Activated T-cell treated with anti-CD3 and anti-CD28 coated beads for 1 hour (primary cell): Measurements from ENCODE around the gene LRP11.
"Not testable (repeated sequence)": the region's sequence is repeated elsewhere in the genome, so short reads cannot be mapped to it uniquely, and the experiment has no call there.

ENCODE experiments used
- DNase-seq: peaks from one replicate; pipeline ENCODE4 v3.0.0-alpha.2; 2020; ENCODE audit warnings: low read depth

LRP11 gene

DNA sequence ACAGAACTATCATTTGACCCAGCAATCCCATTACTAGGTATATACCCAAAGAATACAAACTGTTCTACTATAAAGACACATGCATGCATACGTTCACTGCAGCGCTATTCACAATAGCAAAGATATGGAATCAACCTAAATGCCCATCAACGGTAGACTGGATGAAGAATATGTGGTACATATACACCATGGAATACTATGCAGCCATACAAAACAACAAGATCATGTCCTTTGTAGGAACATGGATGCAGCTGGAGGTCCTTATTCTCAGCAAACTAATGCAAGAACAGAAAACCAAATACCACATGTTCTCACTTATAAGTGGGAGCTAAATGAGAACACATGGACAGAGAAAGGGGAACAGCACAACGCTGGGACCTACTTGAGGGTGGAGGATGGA, 15.8 kb downstream of the LRP11 start:
- DNase-seq = not testable (repeated sequence)

DNA sequence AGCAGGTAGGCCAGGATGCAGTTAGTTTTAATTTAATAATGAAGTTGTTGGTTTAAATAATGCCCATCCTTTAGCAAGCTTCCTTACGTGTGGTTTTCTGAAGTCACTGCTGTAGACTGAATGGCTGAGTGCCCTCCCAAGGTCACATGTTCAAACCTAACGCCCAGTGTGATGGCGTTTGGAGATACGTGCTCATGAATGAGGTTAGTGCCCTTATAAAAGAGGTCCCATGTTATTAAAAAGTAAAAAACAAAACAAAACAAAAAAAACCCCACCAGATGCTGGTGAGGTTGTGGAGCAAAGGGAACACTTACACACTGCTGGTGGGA, 16.3 kb downstream of the LRP11 start:
- DNase-seq = no peak

DNA sequence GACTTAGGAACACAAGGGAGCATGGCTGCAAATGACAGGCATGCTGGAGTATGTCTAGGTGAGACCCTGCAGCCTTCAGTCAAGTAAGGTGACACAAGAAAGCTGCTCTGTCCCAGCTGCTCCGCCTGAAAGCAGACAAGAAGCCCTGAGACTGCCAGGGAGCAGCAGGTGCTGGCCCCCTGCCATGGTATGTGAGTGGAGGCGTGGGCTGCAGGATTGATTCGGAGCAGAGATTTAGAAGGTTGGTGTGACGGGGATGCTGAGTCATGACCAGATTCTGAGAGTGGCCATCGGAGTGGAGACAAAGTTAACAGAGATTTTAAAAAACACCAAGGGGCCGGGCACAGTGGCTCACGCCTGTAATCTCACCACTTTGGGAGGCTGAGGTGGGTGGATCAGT, 17.8 kb downstream of the LRP11 start:
- no peak for DNase-seq

DNA sequence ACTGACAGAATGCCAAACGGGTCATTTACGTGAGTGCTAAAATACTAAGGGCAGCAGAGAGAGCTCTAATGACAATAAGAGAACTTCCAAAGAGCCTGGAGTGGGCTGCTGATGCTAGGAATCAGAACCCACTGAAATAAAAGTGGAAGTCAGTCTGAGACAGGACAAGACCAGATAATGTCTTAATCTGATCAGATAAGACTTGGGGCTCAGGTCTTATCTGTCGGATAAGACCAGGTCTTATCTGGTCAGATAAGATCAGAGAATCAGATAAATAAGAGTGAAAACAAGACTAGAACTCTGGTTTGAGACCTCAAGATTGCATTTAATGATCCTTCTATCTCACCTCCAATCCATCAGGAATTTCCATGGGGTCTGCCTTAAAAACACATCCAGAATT, 18.6 kb downstream of the LRP11 start:
- DNase-seq = no peak

DNA sequence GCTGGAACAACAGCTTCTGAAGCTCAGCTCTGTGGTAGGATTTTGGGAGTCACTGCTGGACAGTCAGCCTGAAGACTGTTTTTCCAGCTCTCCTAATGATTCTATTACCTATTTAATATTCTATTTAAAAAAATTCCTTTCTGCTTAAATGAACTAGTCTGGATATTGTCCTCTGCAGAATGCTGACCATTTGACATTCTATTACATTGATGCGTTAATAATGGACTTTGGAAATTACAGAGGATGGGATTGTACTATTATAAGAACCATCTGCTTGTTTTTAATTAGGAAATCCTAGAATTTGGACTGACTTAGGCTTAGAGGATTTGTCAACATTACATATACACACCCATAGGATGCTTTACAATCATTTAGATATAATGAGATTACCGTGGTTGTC, 19.7 kb downstream of the LRP11 start:
- no peak for DNase-seq

DNA sequence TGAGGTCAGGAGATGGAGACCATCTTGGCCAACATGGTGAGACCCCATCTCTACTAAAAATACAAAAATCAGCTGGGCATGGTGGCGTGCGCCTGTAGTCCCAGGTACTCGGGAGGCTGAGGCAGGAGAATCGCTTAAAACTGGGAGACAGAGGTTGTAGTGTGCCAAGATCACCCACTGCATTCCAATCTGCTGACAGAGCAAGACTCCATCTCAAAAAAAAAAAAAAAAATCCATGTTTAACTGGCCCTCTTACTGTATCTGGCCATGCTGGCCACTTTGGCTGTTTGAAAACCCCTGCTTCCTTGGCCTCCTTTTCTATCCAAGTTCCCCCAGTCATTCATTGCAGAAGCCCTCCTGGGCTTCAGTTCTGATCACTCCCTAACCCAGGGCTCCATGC, 20.1 kb downstream of the LRP11 start:
- not testable (repeated sequence) for DNase-seq

DNA sequence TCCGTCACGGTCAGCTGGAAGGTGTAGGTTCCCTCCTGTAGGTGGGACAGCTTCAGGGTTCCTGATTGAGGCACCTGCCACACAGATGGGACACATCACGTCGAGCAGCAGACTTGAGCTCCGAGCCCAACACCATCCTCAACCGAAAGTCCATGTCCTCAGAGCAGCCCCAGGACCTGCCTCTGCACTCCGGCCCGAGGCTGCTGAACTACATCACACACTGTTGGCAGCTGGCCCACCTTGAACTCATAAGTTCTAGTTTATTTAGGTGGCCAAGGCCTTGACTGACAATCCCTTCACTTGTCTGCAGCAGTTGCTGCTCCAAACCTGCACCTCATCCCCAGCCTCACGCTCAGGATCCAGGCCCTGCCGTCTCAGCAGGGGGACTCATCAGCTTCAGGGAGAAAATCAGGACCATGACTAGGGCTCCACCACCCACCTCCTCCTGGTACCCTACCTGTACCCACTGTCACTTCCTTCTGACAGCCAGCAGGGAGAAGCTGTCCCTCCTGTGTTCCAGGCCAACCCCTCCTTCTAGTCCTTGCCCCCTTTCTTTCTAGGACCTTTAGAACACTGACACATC, 21.0 kb downstream of the LRP11 start:
- no peak for DNase-seq

DNA sequence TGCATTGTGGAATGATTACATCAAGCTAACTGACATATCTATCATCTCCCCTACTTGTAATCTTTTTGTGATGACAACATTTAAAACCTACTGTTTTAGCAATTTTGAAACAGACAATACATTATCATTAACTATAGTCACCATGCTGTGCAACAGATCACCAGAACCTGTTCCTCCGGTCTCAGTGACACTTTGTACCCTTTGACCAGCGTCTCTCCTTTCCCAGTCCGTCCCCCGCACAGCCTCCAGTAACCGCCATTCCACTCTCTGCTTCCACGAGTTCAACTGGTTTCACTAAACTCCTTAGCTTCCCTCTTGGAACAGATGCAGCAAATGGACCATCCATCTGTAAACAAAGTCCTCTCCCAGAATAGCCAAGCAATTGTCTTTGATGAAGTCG, 21.8 kb downstream of the LRP11 start:
- no peak for DNase-seq

DNA sequence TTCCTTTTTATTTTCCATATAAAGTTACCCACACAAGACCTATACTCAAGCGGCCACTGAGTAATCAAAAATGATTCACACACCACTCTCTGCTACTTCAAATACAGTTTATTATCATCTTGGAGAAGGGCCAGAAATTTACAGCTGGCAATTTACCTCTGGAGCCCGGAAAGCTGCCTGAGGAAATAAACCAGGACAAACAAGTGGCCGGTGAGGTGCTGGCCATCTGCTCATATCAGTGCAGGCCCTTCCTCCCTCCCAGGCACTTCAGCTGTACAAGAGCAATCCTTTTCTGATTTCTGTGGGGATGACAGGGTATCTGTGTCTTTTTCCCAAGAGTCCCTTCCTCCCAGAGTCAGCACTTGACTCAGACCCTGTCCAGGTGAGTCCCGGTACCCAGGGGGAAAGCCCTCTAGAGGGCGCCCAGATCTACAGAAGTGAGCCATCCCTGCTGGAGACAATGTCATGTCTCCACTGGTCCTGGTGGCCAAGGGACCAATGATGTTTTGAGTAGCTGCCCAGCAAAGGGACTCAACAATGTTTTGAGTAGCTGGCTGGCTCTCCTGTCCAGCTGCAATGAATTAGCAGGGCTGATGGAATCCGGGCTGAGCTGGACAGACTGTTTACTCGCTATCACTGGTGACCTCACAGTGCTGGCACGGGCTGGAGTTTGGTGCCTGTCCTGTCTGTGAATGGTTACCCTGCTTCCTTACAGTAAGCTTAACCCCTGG, 23.6 kb downstream of the LRP11 start:
- peak; percentile 28 for DNase-seq

DNA sequence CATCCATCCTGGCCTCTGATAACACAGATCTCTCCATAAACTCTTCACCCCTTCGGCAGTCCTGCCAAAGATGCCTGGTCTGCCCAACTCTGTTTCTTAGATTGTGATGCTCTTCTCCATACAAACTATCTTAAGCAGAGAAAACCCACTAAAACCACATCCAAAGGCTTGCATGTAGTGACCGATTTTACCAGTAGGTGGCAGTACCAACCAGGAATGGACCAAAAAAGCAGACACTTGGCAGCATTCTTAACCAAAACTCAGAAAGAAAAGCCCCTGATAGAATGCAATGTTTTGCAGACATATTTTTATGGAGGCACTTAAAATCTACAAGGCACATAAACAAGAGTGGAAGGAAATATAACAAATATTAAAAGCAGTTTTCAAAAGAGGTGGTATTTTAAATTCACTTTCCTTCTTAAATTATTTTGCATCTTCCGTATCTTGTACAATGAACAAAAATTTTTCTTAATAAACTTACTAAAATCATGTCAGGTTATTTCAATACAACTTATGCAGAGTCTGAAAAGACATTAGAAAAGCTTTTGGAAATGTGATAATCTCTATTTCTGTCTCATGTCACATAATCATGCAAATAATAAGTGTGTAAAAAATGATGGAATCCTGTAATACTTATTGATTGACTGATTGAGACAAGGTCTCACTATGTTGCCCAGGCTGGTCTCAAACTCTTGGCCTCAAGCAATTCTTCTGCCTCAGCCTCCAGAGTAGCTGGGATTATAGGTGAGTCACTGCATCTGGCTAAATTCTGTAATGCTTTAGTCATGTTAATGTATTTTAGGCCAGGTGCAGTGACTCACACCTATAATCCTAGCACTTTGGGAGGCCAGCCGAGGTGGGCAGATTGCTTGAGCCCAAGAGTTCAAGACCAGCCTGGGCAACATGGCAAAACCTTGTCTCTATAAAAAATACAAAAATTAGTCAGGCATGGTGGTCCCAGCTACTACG, 29.4 kb downstream of the LRP11 start:
- DNase-seq = peak; percentile 72

DNA sequence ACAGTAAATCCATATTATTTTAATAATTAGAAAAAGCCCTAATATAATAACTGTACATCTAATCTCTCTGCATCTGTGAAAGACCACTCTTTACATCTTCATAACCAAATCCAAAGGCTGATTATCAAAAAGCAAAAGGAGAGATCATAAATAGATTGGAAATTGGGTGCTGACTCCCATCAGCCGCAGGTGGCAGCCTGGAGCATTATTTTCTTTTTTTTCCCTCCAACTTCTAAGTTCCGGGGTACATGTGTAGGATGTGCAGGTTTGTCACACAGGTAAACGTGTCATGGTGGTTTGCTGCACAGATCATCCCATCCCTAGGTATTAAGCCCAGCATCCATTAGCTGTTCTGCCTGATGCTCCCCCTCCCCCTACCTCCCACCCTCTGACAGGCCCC, 30.5 kb downstream of the LRP11 start:
- DNase-seq = no peak

DNA sequence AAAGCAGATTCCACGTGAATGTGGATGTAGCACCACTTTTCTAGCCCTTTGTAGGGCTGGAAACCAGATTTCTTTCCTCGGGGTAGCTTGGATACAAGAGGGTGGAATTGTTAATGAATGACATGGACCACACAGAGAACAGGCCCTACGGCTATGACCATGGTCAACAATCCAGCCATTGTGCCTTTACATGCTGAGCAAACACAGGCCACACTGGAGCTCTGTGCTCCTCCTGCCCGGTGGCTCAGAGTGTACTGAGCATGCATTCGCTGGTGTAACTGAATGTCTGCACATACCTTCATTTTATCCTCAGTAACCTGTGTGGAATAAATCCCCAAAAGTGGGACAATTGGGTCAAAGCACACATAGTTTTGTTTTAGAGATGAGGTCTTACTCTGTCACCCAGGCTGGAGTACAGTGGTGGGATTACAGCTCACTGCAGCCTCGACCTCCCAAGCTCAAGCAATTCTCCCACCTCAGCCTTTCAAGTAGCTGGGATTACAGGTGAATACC, 32.8 kb downstream of the LRP11 start:
- no peak for DNase-seq

DNA sequence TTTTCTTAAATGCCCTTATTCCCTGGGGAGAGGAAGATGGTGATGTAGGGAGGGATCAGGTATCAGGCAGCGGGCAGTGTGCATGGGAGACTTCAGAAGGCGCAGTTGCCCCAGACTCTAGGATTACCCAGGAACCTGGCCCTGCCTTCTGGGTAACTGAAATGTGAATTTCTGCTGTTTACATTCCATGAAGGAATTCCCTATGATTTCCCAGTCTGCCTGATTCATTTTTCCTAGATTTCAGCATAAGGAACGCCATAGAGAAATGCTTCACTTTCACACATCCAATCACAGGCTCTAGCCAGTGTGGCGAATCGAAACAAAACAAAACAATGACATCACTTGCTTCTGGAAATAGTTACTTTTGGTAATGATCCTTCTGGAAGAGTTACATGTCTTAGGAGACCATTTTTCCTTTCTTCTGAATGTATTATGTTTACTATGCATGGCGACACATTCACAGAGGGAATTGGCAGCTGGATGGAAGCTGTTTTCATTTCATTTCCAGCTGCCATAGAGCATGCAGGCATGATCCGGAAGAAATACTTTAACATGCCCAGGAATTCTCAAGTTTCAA, 33.3 kb downstream of the LRP11 start:
- DNase-seq = no peak

DNA sequence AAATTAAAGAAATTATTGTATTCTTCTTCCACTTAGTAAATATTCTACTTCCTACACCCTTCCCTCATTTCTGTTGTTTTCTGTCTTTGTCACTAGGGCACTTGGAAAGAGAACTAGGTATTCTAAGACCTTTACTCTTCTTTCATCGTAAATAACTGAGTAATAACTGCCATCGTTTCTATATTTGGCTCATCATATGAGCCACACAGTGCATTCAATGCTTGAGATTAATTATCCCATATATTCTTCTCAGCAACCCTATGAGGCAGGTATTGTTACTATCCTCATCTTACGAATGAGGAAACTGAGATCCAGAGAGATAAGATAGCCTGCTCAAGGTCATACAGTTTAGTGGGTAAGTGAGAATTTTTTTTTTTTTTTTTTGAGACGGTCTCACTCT, 38.9 kb downstream of the LRP11 start:
- no peak for DNase-seq

DNA sequence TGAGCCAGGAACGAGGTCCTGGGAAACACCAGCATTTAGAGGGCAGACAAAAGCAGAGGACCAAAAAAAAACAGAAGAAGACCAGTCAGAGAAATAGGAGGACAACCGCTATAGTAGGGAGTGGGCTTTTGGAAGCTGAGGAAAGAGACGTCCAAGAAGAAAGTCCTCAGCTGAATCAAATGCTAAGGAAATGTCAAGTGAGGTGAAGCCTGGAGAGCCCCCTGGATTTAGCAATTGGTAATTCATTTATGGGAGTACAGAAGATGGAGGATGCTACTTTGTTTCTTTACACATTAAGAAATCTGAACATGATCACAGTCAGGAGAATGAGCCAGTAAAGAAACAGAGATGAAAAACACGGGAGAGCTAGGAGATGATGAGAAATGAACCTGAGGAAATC, 41.1 kb downstream of the LRP11 start:
- no peak for DNase-seq

DNA sequence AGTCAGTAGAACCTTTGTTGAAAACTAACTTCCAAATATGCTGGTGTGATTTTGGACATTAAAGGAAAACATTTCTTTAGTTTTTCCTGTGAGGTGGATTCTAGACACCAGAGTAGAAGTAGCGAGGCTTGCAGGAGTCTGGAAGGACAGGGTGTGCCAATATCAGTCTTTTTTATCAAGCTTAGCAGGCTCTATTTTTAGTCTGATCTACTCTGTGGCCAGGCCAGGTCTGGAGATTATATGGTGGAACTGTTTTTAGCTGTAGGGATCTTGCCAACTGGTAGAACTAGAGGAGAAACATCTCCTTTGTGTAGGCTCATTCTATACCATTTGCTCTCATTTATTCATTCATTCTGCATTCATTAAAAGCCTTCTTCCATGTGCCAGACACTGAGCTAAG, 42.7 kb downstream of the LRP11 start:
- no peak for DNase-seq

DNA sequence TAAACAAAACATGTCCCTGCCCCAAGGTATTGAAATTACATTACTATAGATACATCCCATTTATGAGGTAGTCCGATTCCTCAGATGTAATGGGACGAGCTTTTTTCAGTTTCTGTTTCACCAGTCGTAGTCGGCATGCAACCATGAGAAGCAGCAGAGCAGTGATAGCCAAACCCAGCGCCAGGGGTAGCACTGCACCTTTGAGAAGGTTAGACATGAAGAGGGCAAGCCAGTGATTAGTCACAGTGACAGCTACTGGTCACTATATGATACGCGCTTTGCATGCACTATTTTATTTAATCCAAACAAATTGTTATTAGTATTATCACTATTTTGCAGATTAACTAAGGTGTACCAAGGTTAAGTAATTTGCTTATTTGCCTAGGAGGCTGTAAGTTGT, 43.7 kb downstream of the LRP11 start:
- DNase-seq = no peak

DNA sequence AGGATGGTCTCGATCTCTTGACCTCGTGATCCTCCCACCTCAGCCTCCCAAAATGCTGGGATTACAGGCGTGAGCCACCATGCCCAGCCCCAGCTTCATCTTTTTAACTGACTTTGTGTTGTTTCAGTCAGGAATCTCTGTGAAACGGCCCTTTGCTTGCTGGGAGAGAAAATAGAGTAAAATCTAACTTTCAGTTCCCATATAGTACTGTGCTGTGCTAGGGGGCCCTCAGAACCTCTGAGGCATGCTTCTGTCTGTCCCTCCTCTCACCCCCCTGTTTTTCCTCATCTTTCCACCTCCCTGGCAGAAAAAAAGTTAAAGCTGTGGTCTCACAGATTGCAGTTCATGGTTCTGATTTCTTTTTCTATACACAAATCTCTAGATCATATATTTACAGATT, 48.4 kb downstream of the LRP11 start:
- no peak for DNase-seq

DNA sequence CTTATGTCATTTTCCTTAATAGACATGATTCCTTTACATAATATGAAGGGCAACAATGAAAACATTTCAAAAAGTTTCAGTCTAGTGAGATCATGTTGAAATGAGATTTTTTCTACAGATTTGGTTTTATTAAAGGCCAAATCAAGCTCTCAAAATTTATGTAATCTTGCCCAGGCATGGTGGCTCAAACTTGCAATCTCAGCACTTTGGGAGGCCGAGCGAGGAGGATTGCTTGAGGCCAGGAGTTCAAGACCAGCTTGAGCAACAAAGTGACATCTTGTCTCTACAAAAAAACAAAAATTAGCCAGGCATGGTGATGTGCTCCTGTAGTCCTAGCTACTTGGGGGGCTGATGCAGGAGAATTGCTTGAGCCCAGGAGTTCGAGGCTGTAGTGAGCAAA, 50.8 kb downstream of the LRP11 start:
- DNase-seq = no peak

DNA sequence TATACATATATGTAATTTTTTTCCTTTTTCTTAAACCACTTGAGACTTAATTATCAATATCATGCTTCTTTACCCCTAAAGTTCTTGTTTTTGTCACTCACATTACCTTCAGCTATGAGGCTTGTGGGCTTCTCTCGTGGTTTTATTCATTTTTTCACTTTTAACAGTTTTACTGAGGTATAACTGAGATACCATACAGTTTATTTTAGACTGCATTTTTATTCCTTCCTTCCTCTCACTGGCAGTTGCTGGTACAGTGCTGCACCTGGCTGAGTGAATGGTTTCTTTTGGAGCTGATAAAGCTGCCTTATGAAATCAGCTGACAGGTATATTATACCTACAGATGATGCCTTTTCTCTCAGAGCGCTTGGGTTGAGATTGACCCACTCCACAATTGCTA, 54.4 kb downstream of the LRP11 start:
- DNase-seq = no peak

DNA sequence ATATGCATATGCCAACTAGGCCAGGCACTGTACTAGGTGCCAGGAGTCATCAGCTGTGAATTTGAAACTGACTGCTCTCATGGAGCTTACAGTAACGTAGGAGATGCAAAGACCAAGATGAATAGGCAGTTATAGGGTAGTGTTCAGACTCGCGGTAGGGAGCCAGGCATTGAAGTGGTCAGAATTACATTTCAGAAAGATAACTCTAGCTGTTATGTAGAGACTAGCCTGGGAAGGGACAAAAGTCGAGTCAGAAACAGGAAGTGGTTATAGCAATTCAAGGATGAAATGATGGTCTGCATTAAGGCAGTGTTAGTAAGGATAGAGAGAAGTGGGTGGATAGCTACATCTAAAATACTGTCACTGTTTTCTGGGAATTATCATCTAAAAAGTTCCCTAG, 58.0 kb downstream of the LRP11 start:
- no peak for DNase-seq

DNA sequence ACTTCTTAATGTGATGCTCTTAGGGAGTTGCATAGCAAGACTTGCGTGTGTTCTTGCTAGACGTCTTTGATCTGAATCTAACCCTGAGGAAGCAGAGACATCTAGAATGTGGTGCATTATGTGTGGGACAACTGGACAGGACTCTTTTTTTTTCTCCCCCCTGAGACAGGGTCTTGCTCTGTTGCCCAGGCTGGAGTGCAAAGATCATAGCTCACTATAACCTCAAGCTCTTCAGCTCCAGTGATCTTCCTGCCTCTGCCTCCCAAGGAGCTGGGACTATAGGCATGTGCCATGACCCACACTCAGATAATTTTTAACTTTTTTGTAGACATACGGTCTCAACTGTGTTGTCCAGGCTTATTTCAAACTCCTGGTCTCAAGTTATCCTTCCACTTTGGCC, 80.6 kb downstream of the LRP11 start:
- no peak for DNase-seq

DNA sequence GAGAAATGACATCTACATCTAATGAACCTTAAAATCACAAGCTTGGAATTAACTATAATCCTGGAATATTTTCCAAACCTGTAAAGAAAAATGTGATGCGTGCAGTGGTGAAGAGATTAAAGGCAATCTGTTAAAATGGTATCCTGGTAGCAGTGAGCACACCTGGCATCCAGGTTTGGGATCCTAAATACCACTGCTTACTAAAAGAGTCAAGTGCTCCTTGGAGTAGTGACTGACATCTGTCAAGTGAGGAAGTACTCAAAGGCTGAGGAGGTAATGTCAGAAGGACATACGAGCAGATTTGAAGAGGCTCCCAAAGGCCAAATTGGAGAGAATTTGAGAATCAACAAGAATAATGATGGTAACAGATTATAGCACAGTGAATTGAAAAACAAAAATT, 81.8 kb downstream of the LRP11 start:
- DNase-seq = no peak
